ENCODE data around the gene MXRA8.

The MXRA8 gene

GRCh38 chr1:1394116-1394515, 35.8 kb upstream of the MXRA8 start:
- intact Hi-C loops (cut with DNase I; ENCODE audit: low total_unique reads), result no loop called here
- Histone ChIP-seq H3K9me3 (no peaks in the 10 kb centered on the region), H3K27ac (no peak overlapping the region), H3K4me3 (no peak overlapping the region), H3K36me3 (peaks cover 72 to 89% (median 85%) of the 10 kb centered on the region in 3 donors), H3K4me1 (peaks cover 0 to 26% (median 17%) of the 10 kb centered on the region in 4 donors), H3K27me3 (no peaks in the 10 kb centered on the region)
- TF ChIP-seq CTCF (IDR thresholded peaks at IDR 0.05), result no peak
- no peak for DNase-seq

- peaks cover 0 to 24% (median 15%) of the 10 kb centered on the region in 4 donors for H3K4me1 ChIP-seq
- H3K36me3 ChIP-seq, result peaks cover 79 to 96% (median 92%) of the 10 kb centered on the region in 3 donors
- H3K9me3 ChIP-seq, result no peaks in the 10 kb centered on the region
- intact Hi-C loops (cut with DNase I; ENCODE audit: low total_unique reads), result no loop called here
- no peak overlapping the region for H3K4me3 ChIP-seq
- no peak for DNase-seq
- no peaks in the 10 kb centered on the region for H3K27me3 ChIP-seq
- no peak for TF ChIP-seq CTCF (IDR thresholded peaks at IDR 0.05)
- no peak overlapping the region for H3K27ac ChIP-seq
Observed at GRCh38 chr1:1393428-1393827, 35.1 kb upstream of the MXRA8 start.

- H3K4me1 ChIP-seq, result peaks cover 0 to 20% (median 11%) of the 10 kb centered on the region in 4 donors
- no peak for DNase-seq
- no peaks in the 10 kb centered on the region for H3K9me3 ChIP-seq
- no peak for TF ChIP-seq CTCF (IDR thresholded peaks at IDR 0.05)
- no peak overlapping the region for H3K27ac ChIP-seq
- intact Hi-C loops (cut with DNase I; ENCODE audit: low total_unique reads), result no loop called here
- H3K27me3 ChIP-seq, result no peaks in the 10 kb centered on the region
- peaks cover 83 to 100% (median 96%) of the 10 kb centered on the region in 3 donors for H3K36me3 ChIP-seq
- H3K4me3 ChIP-seq, result no peak overlapping the region
Observed at GRCh38 chr1:1393014-1393413, 34.7 kb upstream of the MXRA8 start.

GRCh38 chr1:1391225-1391624, 32.9 kb upstream of the MXRA8 start:
- no peaks in the 10 kb centered on the region for H3K9me3 ChIP-seq
- no peak for TF ChIP-seq CTCF (IDR thresholded peaks at IDR 0.05)
- H3K36me3 ChIP-seq, result peaks cover 88 to 100% (median 100%) of the 10 kb centered on the region in 3 donors
- H3K4me3 ChIP-seq, result no peak overlapping the region
- no peak overlapping the region for H3K27ac ChIP-seq
- H3K27me3 ChIP-seq, result no peaks in the 10 kb centered on the region
- DNase-seq, result no peak
- intact Hi-C loops (cut with DNase I; ENCODE audit: low total_unique reads), result no loop called here
- peaks cover 0 to 5% (median 0%) of the 10 kb centered on the region in 4 donors for H3K4me1 ChIP-seq

- no peak overlapping the region for H3K4me3 ChIP-seq
- no peak overlapping the region for H3K27ac ChIP-seq
- peaks cover 94 to 100% (median 100%) of the 10 kb centered on the region in 3 donors for H3K36me3 ChIP-seq
- no peak for DNase-seq
- intact Hi-C loops (cut with DNase I; ENCODE audit: low total_unique reads), result no loop called here
- no peak for TF ChIP-seq CTCF (IDR thresholded peaks at IDR 0.05)
- no peaks in the 10 kb centered on the region for H3K4me1 ChIP-seq
- H3K27me3 ChIP-seq, result no peaks in the 10 kb centered on the region
- H3K9me3 ChIP-seq, result no peaks in the 10 kb centered on the region
Observed at GRCh38 chr1:1390675-1391074, 32.3 kb upstream of the MXRA8 start.

- H3K27me3 ChIP-seq, result no peaks in the 10 kb centered on the region
- no peak overlapping the region for H3K4me3 ChIP-seq
- intact Hi-C loops (cut with DNase I; ENCODE audit: low total_unique reads), result no loop called here
- no peak for TF ChIP-seq CTCF (IDR thresholded peaks at IDR 0.05)
- no peak for DNase-seq
- H3K27ac ChIP-seq, result no peak overlapping the region
- no peaks in the 10 kb centered on the region for H3K9me3 ChIP-seq
- no peaks in the 10 kb centered on the region for H3K4me1 ChIP-seq
- H3K36me3 ChIP-seq, result peaks cover 75 to 86% (median 79%) of the 10 kb centered on the region in 3 donors
Observed at GRCh38 chr1:1388078-1388472, 29.7 kb upstream of the MXRA8 start.
